ENCODE data around the gene ZNF768. TPM values are rescaled to one million over a fixed set of nuclear protein-coding genes. Genes with fewer than 3 reads are reported as not detected.

Gene ZNF768
- total RNA-seq, 4 donors from 2014 or later = 41.3 to 87.8 (median 50.9) TPM

GRCh38 chr16:30476991-30477390, 49.4 kb downstream of the ZNF768 start:
- Histone ChIP-seq H3K4me3 (no peak overlapping the region), H3K36me3 (no peaks in the 10 kb centered on the region), H3K27ac (no peak overlapping the region), H3K9me3 (no peaks in the 10 kb centered on the region), H3K4me1 (no peaks in the 10 kb centered on the region), H3K27me3 (peaks cover 54% of the 10 kb centered on the region)
- 44 to 50% methylated on average over 2 of the region's 3 CpGs for WGBS, 2 donors (ENCODE audit: low coverage in 1 of 2)
- no peak for ATAC-seq
- TF ChIP-seq, protein P1, sequence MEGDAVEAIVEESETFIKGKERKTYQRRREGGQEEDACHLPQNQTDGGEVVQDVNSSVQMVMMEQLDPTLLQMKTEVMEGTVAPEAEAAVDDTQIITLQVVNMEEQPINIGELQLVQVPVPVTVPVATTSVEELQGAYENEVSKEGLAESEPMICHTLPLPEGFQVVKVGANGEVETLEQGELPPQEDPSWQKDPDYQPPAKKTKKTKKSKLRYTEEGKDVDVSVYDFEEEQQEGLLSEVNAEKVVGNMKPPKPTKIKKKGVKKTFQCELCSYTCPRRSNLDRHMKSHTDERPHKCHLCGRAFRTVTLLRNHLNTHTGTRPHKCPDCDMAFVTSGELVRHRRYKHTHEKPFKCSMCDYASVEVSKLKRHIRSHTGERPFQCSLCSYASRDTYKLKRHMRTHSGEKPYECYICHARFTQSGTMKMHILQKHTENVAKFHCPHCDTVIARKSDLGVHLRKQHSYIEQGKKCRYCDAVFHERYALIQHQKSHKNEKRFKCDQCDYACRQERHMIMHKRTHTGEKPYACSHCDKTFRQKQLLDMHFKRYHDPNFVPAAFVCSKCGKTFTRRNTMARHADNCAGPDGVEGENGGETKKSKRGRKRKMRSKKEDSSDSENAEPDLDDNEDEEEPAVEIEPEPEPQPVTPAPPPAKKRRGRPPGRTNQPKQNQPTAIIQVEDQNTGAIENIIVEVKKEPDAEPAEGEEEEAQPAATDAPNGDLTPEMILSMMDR (IDR thresholded peaks at IDR 0.05) = no peak
- no peak for TF ChIP-seq EP300 (IDR thresholded peaks at IDR 0.05)
- no peak for TF ChIP-seq POLR2A (IDR thresholded peaks at IDR 0.05)
- no peak for TF ChIP-seq POLR2AphosphoS5 (IDR thresholded peaks at IDR 0.05)

DNA sequence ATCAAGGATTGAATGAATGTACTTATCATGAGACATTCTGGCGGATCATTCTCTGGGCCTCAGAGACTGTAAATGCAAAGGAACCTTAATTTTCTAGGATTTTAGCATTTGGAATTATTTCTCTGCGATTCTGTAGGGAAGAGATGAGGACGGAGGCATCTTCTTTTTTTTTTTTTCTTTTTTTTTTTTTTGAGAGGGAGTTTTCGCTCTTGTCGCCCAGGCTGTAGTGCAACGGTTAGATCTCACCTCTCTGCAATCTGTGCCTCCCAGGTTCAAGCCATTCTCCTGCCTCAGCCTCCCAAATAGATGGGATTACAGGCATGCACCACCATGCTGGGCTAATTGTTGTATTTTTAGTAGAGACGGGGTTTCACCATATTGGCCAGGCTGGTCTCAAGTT, 51.7 kb downstream of the ZNF768 start:
- Histone ChIP-seq H3K4me3 (no peak overlapping the region), H3K27ac (no peak overlapping the region), H3K9me3 (no peaks in the 10 kb centered on the region), H3K36me3 (no peaks in the 10 kb centered on the region), H3K4me1 (no peaks in the 10 kb centered on the region), H3K27me3 (peaks cover 58% of the 10 kb centered on the region)
- WGBS, 2 donors (ENCODE audit: low coverage in 1 of 2) = 57 to 78% methylated on average over 6 of the region's 7 CpGs
- ATAC-seq = no peak
- no peak for TF ChIP-seq EP300 (IDR thresholded peaks at IDR 0.05)
- TF ChIP-seq, protein P1 (IDR thresholded peaks at IDR 0.05) = no peak
- no peak for TF ChIP-seq POLR2A (IDR thresholded peaks at IDR 0.05)
- TF ChIP-seq POLR2AphosphoS5 (IDR thresholded peaks at IDR 0.05) = no peak

GRCh38 chr16:30474074-30474452, 52.3 kb downstream of the ZNF768 start:
- no CpG with 5 or more reads among the region's 35 CpGs for WGBS, 2 donors (ENCODE audit: low coverage in 1 of 2)
- Histone ChIP-seq H3K4me1 (no peaks in the 10 kb centered on the region), H3K4me3 (peak overlapping the region in 1 of 2 donors; percentile 1), H3K27me3 (peaks cover 58% of the 10 kb centered on the region), H3K9me3 (no peaks in the 10 kb centered on the region), H3K36me3 (no peaks in the 10 kb centered on the region), H3K27ac (no peak overlapping the region)
- no peak for ATAC-seq
- TF ChIP-seq EP300 (IDR thresholded peaks at IDR 0.05) = no peak
- no peak for TF ChIP-seq POLR2AphosphoS5 (IDR thresholded peaks at IDR 0.05)
- TF ChIP-seq, protein P1 (IDR thresholded peaks at IDR 0.05) = no peak

Small RNAs within 50 kb of the gene (small RNA-seq; reads per million reads assigned to genes)
- gene MIR4518 (0 reads per million in 4 donors), gene RNU7-61P (0 reads per million in 4 donors)

Other genes starting within 250 kb of the ZNF768 start
- 10 to 100 TPM; 43.1 to 68.1 (median 54.3) TPM for gene CD2BP2, start 171.3 kb downstream of the ZNF768 start, total RNA-seq
- 10 to 100 TPM; 17.1 to 40.9 (median 20.4) TPM for gene TBC1D10B, start 156.1 kb downstream of the ZNF768 start, total RNA-seq
- not detected for gene MYL11, start 151.8 kb downstream of the ZNF768 start, total RNA-seq
- gene SEPTIN1, start 144.0 kb downstream of the ZNF768 start, total RNA-seq = 1 to 10 TPM in 2 of 4 donors, under 1 TPM in 2; 0.59 to 2.2 (median 1.2) TPM
- gene ZNF48, start 131.1 kb downstream of the ZNF768 start, total RNA-seq = 10 to 100 TPM in 3 of 4 donors, 1 to 10 TPM in 1; 7.9 to 17.5 (median 12.2) TPM
- gene ZNF771, start 119.0 kb downstream of the ZNF768 start, total RNA-seq = 10 to 100 TPM; 17.6 to 29.3 (median 19.5) TPM
- gene DCTPP1, start 96.5 kb downstream of the ZNF768 start, total RNA-seq = 10 to 100 TPM; 10.9 to 17.4 (median 13.8) TPM
- 10 to 100 TPM; 21.6 to 36.1 (median 25.2) TPM for gene SEPHS2, start 80.7 kb downstream of the ZNF768 start, total RNA-seq
- 1 to 10 TPM in 2 of 4 donors, under 1 TPM in 2; 0.30 to 4.2 (median 0.97) TPM for gene ITGAL, start 53.8 kb downstream of the ZNF768 start, total RNA-seq
- 10 to 100 TPM; 15.3 to 31.6 (median 19.3) TPM for gene ZNF747, start 8.3 kb upstream of the ZNF768 start, total RNA-seq
- 10 to 100 TPM in 2 of 4 donors, 1 to 10 TPM in 2; 6.3 to 13.1 (median 9.3) TPM for gene ZNF764, start 31.8 kb upstream of the ZNF768 start, total RNA-seq
- gene ZNF688, start 45.1 kb upstream of the ZNF768 start, total RNA-seq = 10 to 100 TPM; 15.9 to 22.1 (median 20.8) TPM
- 10 to 100 TPM in 3 of 4 donors, 1 to 10 TPM in 1; 6.9 to 17.0 (median 12.2) TPM for gene ZNF785, start 59.1 kb upstream of the ZNF768 start, total RNA-seq
- gene ZNF689, start 83.8 kb upstream of the ZNF768 start, total RNA-seq = 10 to 100 TPM in 2 of 4 donors, 1 to 10 TPM in 2; 9.7 to 13.1 (median 11.4) TPM
- 10 to 100 TPM; 21.7 to 49.2 (median 41.8) TPM for gene PRR14, start 124.4 kb upstream of the ZNF768 start, total RNA-seq
- 10 to 100 TPM; 19.9 to 52.1 (median 32.8) TPM for gene FBRS, start 131.9 kb upstream of the ZNF768 start, total RNA-seq
- 10 to 100 TPM; 20.6 to 57.4 (median 36.0) TPM for gene SRCAP, start 172.6 kb upstream of the ZNF768 start, total RNA-seq
- 10 to 100 TPM; 19.4 to 29.0 (median 23.4) TPM for gene PHKG2, start 221.9 kb upstream of the ZNF768 start, total RNA-seq
- gene CFAP119, start 235.5 kb upstream of the ZNF768 start, total RNA-seq = 1 to 10 TPM in 2 of 4 donors, not detected in 2; 1.3 to 1.9 TPM
- gene RNF40, start 235.8 kb upstream of the ZNF768 start, total RNA-seq = 100 to 1,000 TPM in 1 of 4 donors, 10 to 100 TPM in 3; 76.4 to 108 (median 80.6) TPM